ENCODE results near the gene LBH.

DNA sequence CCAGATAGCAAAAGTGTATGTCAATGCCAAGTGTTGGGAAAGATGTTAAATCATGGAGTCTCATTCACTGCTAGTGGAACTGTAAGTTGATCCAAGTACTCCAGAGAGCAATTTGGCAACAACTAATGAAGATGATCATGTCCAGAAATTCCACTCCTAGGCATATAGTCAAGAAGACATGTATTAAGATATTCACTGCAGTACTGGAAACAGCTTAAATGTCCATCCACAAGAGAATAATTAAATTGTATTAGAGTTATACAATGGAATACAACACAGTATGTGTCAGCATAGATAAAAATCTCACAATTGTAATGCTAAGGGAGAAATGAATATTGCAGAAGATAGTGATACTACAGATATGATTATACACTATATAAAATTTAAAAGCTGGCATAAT is 15.2 kb upstream of the LBH start:
- TF ChIP-seq, protein P1, sequence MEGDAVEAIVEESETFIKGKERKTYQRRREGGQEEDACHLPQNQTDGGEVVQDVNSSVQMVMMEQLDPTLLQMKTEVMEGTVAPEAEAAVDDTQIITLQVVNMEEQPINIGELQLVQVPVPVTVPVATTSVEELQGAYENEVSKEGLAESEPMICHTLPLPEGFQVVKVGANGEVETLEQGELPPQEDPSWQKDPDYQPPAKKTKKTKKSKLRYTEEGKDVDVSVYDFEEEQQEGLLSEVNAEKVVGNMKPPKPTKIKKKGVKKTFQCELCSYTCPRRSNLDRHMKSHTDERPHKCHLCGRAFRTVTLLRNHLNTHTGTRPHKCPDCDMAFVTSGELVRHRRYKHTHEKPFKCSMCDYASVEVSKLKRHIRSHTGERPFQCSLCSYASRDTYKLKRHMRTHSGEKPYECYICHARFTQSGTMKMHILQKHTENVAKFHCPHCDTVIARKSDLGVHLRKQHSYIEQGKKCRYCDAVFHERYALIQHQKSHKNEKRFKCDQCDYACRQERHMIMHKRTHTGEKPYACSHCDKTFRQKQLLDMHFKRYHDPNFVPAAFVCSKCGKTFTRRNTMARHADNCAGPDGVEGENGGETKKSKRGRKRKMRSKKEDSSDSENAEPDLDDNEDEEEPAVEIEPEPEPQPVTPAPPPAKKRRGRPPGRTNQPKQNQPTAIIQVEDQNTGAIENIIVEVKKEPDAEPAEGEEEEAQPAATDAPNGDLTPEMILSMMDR (IDR thresholded peaks at IDR 0.05; ENCODE audit: insufficient read depth, low read depth, low read length): no peak
- TF ChIP-seq EZH2 (IDR thresholded peaks at IDR 0.05; ENCODE audit: insufficient read depth, low read length): no peak
